Measurements from ENCODE around the gene ZNF317. TPM values are rescaled to one million over a fixed set of nuclear protein-coding genes. Genes with fewer than 3 reads are reported as not detected.

The ZNF317 gene
- total and polyA plus RNA-seq, 7 donors: 11.4 to 24.5 (median 16.7) TPM

DNA sequence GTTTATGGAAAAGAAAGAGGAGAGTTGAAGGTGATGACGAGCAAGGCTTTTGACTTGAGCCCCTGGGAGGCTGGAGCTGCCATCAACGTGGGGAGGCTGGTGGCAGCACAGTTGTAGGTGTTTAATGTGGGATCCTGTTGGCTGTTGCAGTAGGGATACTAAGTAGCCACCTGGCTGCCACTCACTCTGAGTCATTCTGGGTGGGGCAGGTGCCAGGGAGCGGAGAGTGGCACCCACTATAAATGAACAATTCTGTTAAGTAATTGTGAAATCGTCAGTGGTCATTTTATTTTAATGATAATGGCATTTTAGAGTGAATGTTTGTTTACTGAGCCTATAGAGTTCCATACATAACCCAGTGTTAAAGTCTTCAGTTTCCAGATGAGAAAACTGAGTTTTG is 9.8 kb downstream of the ZNF317 start:
- no peaks in the 10 kb centered on the region for H3K27me3 ChIP-seq
- H3K4me1 ChIP-seq: no peaks in the 10 kb centered on the region
- peaks cover 0 to 8% (median 3%) of the 10 kb centered on the region in 4 donors for H3K9me3 ChIP-seq
- 88 to 95% methylated on average over 4 of the region's 4 CpGs for WGBS, 2 donors
- no peak for TF ChIP-seq EP300 (IDR thresholded peaks at IDR 0.05)
- TF ChIP-seq POLR2A (IDR thresholded peaks at IDR 0.05): no peak
- TF ChIP-seq, protein P1, sequence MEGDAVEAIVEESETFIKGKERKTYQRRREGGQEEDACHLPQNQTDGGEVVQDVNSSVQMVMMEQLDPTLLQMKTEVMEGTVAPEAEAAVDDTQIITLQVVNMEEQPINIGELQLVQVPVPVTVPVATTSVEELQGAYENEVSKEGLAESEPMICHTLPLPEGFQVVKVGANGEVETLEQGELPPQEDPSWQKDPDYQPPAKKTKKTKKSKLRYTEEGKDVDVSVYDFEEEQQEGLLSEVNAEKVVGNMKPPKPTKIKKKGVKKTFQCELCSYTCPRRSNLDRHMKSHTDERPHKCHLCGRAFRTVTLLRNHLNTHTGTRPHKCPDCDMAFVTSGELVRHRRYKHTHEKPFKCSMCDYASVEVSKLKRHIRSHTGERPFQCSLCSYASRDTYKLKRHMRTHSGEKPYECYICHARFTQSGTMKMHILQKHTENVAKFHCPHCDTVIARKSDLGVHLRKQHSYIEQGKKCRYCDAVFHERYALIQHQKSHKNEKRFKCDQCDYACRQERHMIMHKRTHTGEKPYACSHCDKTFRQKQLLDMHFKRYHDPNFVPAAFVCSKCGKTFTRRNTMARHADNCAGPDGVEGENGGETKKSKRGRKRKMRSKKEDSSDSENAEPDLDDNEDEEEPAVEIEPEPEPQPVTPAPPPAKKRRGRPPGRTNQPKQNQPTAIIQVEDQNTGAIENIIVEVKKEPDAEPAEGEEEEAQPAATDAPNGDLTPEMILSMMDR (IDR thresholded peaks at IDR 0.05): no peak
- no peak for TF ChIP-seq POLR2AphosphoS5 (IDR thresholded peaks at IDR 0.05)
- no peak overlapping the region for H3K4me3 ChIP-seq
- H3K36me3 ChIP-seq: peaks cover 0 to 16% (median 5%) of the 10 kb centered on the region in 4 donors
- intact Hi-C loops (cut with DNase I): loop anchor here (10.0 kb wide), 1 partner anchor 525 kb away; the partner anchor contains the start of gene ZNF562
- no peak for DNase-seq
- H3K27ac ChIP-seq: no peak overlapping the region

DNA sequence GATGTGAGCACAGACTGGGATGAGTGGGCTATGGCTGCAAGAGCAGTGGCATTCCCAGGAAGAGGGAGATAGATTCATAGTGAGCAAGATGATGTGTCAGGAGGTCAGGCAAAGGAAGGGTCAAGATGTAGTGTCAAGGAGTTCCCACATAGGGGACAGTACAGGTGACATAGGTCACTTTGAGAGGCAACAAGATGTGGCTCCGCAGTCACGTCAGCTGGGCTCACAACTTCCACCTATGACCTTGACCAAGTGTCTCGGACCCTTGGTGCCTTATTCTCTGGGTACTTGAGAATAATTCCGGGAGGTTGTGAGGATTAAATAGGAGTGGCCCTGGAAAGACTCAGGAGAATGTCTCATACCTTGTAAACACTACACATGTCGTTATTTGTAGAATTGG is 10.5 kb downstream of the ZNF317 start:
- DNase-seq: no peak
- H3K9me3 ChIP-seq: peaks cover 0 to 7% (median 5%) of the 10 kb centered on the region in 4 donors
- H3K4me1 ChIP-seq: no peaks in the 10 kb centered on the region
- intact Hi-C loops (cut with DNase I): no loop called here
- WGBS, 2 donors: 96 to 98% methylated on average over 5 of the region's 5 CpGs
- no peak overlapping the region for H3K27ac ChIP-seq
- TF ChIP-seq, protein P1 (IDR thresholded peaks at IDR 0.05): no peak
- TF ChIP-seq EP300 (IDR thresholded peaks at IDR 0.05) (no peak), POLR2AphosphoS5 (IDR thresholded peaks at IDR 0.05) (no peak), POLR2A (IDR thresholded peaks at IDR 0.05) (no peak)
- no peak overlapping the region for H3K4me3 ChIP-seq
- peaks cover 0 to 22% (median 6%) of the 10 kb centered on the region in 4 donors for H3K36me3 ChIP-seq
- H3K27me3 ChIP-seq: no peaks in the 10 kb centered on the region

DNA sequence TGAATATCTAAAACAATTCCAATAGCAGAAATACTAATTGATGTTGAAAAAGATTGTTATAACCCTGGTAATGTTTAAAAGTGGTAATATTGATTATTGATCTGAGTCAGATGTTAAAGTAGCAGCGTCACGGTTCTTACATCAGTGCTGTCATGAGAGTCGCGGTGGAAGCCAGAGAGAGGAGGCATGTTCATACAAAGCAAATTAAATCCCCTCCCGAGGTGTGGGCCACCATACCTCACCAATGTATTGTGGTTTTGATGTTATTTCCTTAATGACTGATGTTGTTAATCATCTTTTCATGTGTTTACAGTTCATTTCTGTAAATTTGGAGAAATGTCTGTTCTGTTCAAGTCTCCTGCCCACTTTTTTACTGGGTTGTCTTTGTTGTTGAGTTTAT is 11.2 kb downstream of the ZNF317 start:
- peaks cover under 1 to 29% (median 12%) of the 10 kb centered on the region in 4 donors for H3K36me3 ChIP-seq
- peaks cover 0 to 10% (median 7%) of the 10 kb centered on the region in 4 donors for H3K9me3 ChIP-seq
- WGBS, 2 donors: 97 to 98% methylated on average over 5 of the region's 5 CpGs
- intact Hi-C loops (cut with DNase I): no loop called here
- no peak overlapping the region for H3K4me3 ChIP-seq
- no peaks in the 10 kb centered on the region for H3K4me1 ChIP-seq
- H3K27me3 ChIP-seq: no peaks in the 10 kb centered on the region
- TF ChIP-seq POLR2AphosphoS5 (IDR thresholded peaks at IDR 0.05) (no peak), EP300 (IDR thresholded peaks at IDR 0.05) (no peak), POLR2A (IDR thresholded peaks at IDR 0.05) (no peak)
- TF ChIP-seq, protein P1 (IDR thresholded peaks at IDR 0.05): no peak
- H3K27ac ChIP-seq: no peak overlapping the region
- no peak for DNase-seq

DNA sequence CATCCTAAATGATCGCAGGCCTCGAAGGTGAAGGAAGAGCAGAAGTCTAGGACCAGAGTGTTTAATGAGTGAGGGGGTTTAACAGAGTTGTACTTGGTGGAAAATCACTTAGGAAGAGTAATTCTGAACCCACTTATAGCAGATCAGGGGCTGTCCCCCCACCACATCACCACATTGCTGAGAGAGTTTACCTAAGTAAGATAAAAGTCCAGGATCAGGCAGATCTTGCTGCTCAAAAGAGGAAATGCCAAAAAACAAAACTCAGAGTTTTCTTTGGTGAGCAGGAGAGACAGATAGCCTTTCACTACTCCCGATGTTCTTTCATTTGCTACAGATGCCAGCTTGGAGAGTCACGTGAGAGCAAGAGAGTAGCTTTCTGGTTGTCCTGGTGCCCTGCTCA is 15.4 kb downstream of the ZNF317 start:
- no peak for DNase-seq
- no peaks in the 10 kb centered on the region for H3K27me3 ChIP-seq
- no peak for TF ChIP-seq POLR2A (IDR thresholded peaks at IDR 0.05)
- no peak for TF ChIP-seq POLR2AphosphoS5 (IDR thresholded peaks at IDR 0.05)
- TF ChIP-seq EP300 (IDR thresholded peaks at IDR 0.05): no peak
- TF ChIP-seq, protein P1 (IDR thresholded peaks at IDR 0.05): no peak
- H3K36me3 ChIP-seq: peaks cover 34 to 62% (median 50%) of the 10 kb centered on the region in 4 donors
- intact Hi-C loops (cut with DNase I): no loop called here
- no peaks in the 10 kb centered on the region for H3K4me1 ChIP-seq
- H3K9me3 ChIP-seq: peaks cover 0 to 10% (median 10%) of the 10 kb centered on the region in 4 donors
- 96 to 97% methylated on average over 4 of the region's 4 CpGs for WGBS, 2 donors
- H3K27ac ChIP-seq: no peak overlapping the region
- H3K4me3 ChIP-seq: no peak overlapping the region

DNA sequence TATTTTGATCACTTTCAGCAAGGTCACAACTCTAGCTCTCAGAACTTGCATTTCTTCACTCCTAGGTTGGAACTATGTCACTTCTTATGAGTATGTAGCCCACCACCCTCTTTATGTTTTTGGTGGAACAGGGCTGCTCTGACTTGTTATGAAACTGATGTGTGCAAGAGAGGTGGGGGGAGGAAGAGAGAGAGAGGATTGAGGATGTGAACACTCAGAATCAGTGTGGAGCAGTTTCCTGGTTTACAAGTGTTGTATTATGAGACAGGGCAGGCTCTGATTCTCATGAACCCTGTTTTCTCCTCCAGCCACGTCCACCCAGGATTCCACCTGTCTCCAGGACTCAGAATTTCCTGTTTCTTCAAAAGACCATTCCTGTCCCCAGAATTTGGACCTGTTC is 16.1 kb downstream of the ZNF317 start:
- 72 to 79% methylated on average over 1 of the region's 1 CpG for WGBS, 2 donors

More for the DNA sequence above, 16.1 kb downstream of the ZNF317 start:
- no peak overlapping the region for H3K27ac ChIP-seq
- H3K4me1 ChIP-seq: no peaks in the 10 kb centered on the region
- intact Hi-C loops (cut with DNase I): no loop called here
- no peak overlapping the region for H3K4me3 ChIP-seq
- H3K9me3 ChIP-seq: peaks cover 0 to 13% (median 10%) of the 10 kb centered on the region in 4 donors
- H3K27me3 ChIP-seq: no peaks in the 10 kb centered on the region
- DNase-seq: no peak
- no peak for TF ChIP-seq POLR2A (IDR thresholded peaks at IDR 0.05)
- no peak for TF ChIP-seq EP300 (IDR thresholded peaks at IDR 0.05)
- TF ChIP-seq POLR2AphosphoS5 (IDR thresholded peaks at IDR 0.05): no peak
- TF ChIP-seq, protein P1 (IDR thresholded peaks at IDR 0.05): no peak
- H3K36me3 ChIP-seq: peaks cover 41 to 69% (median 57%) of the 10 kb centered on the region in 4 donors
